Measurements from ENCODE around the gene CCR3. TPM values are rescaled to one million over a fixed set of nuclear protein-coding genes. Genes with fewer than 3 reads are reported as not detected.

CCR3 gene
- total and polyA plus RNA-seq, 2 experiments from 2014 or later: not detected

- H3K79me2 ChIP-seq (replicated peaks; ENCODE audit: insufficient read depth): no peaks in the 10 kb centered on the region
- H3K4me3 Mint-ChIP-seq: no peak overlapping the region
Observed at GRCh38 chr3:46266598-46266997, 24.3 kb downstream of the CCR3 start.

GRCh38 chr3:46269556-46269955, 27.3 kb downstream of the CCR3 start:
- Histone ChIP-seq H4K20me1 (replicated peaks; ENCODE audit: insufficient read depth) (no peaks in the 10 kb centered on the region), H3K4me2 (no peak overlapping the region), H3K36me3 (ENCODE audit: insufficient read depth) (no peaks in the 10 kb centered on the region), H3F3A (replicated peaks; ENCODE audit: low read depth) (no peaks in the 10 kb centered on the region), H3K9me2 (ENCODE audit: insufficient read depth) (no peaks in the 10 kb centered on the region), H3K4me1 (ENCODE audit: insufficient read depth) (no peaks in the 10 kb centered on the region), H3K4me3 (no peak overlapping the region), H3K79me2 (replicated peaks; ENCODE audit: insufficient read depth) (no peaks in the 10 kb centered on the region), H3K27me3 (ENCODE audit: insufficient read depth) (no peaks in the 10 kb centered on the region), H2AFZ (no peak overlapping the region), H3K27ac (ENCODE audit: low read depth) (no peak overlapping the region)
- H3K4me1 Mint-ChIP-seq: peaks cover 3% of the 10 kb centered on the region; the same call in 2 of the 3 replicates
- no peaks in the 10 kb centered on the region for H3K27me3 Mint-ChIP-seq (ENCODE audit: insufficient read depth, low read depth, poor library complexity)
- ATAC-seq (no peak), DNase-seq (ENCODE audit: low spot score) (no peak)
- no peak overlapping the region for H3K27ac Mint-ChIP-seq
- peaks cover 9% of the 10 kb centered on the region for H3K9me3 Mint-ChIP-seq
- H3K36me3 Mint-ChIP-seq (ENCODE audit: low read depth): no peaks in the 10 kb centered on the region
- H3K4me3 Mint-ChIP-seq: no peak overlapping the region
- TF ChIP-seq EZH2phosphoT487 (IDR thresholded peaks at IDR 0.05; ENCODE audit: unreplicated experiment) (no peak), CTCF (conservative IDR thresholded peaks at IDR 0.05; ENCODE audit: low read depth in 2 of 2) (no peak), EZH2 (IDR thresholded peaks at IDR 0.05; ENCODE audit: low read depth, unreplicated experiment) (no peak), JUNB (IDR thresholded peaks at IDR 0.05; ENCODE audit: unreplicated experiment) (no peak), STAT1 (IDR thresholded peaks at IDR 0.05; ENCODE audit: unreplicated experiment) (no peak), REST (IDR thresholded peaks at IDR 0.05; ENCODE audit: unreplicated experiment) (no peak), ZNF114 (CRISPR knock-in tag; IDR thresholded peaks at IDR 0.05) (no peak), POLR2AphosphoS5 (IDR thresholded peaks at IDR 0.05; ENCODE audit: low read depth) (no peak), ZNF331 (CRISPR knock-in tag; IDR thresholded peaks at IDR 0.05; ENCODE audit: low read depth) (no peak)
- TF ChIP-seq, protein P1, sequence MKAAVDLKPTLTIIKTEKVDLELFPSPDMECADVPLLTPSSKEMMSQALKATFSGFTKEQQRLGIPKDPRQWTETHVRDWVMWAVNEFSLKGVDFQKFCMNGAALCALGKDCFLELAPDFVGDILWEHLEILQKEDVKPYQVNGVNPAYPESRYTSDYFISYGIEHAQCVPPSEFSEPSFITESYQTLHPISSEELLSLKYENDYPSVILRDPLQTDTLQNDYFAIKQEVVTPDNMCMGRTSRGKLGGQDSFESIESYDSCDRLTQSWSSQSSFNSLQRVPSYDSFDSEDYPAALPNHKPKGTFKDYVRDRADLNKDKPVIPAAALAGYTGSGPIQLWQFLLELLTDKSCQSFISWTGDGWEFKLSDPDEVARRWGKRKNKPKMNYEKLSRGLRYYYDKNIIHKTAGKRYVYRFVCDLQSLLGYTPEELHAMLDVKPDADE (IDR thresholded peaks at IDR 0.05): no peak

More at GRCh38 chr3:46266598-46266997, 24.3 kb downstream of the CCR3 start:
- peaks cover 6% of the 10 kb centered on the region; the same call in 1 of the 2 replicates for H3K4me1 ChIP-seq (ENCODE audit: insufficient read depth)
- no peak for TF ChIP-seq REST (IDR thresholded peaks at IDR 0.05; ENCODE audit: unreplicated experiment)
- TF ChIP-seq EZH2 (IDR thresholded peaks at IDR 0.05; ENCODE audit: low read depth, unreplicated experiment): no peak
- no peaks in the 10 kb centered on the region for H4K20me1 ChIP-seq (replicated peaks; ENCODE audit: insufficient read depth)
- no peaks in the 10 kb centered on the region for H3K36me3 ChIP-seq (ENCODE audit: insufficient read depth)
- no peaks in the 10 kb centered on the region for H3F3A ChIP-seq (replicated peaks; ENCODE audit: low read depth)
- Mint-ChIP-seq H3K27ac (no peak overlapping the region), H3K27me3 (ENCODE audit: insufficient read depth, low read depth, poor library complexity) (peaks cover 2% of the 10 kb centered on the region), H3K36me3 (ENCODE audit: low read depth) (no peaks in the 10 kb centered on the region), H3K9me3 (peaks cover 5% of the 10 kb centered on the region; the same call in 1 of the 3 replicates), H3K4me1 (peaks cover 14% of the 10 kb centered on the region; the same call in 2 of the 3 replicates)
- H3K27ac ChIP-seq (ENCODE audit: low read depth): no peak overlapping the region
- no peak overlapping the region for H3K4me2 ChIP-seq
- H3K27me3 ChIP-seq (ENCODE audit: insufficient read depth): no peaks in the 10 kb centered on the region
- no peaks in the 10 kb centered on the region for H3K9me2 ChIP-seq (ENCODE audit: insufficient read depth)
- DNase-seq (ENCODE audit: low spot score) (no peak), ATAC-seq (no peak)
- H3K4me3 ChIP-seq: no peak overlapping the region
- H2AFZ ChIP-seq: no peak overlapping the region
